ENCODE results near the gene GIMAP2.

Gene GIMAP2

GRCh38 chr7:150695654-150696053 lies 10.1 kb downstream of the GIMAP2 start:
- H3K27ac ChIP-seq (ENCODE audit: low read depth, low read length, poor library complexity, severe bottlenecking): no peak overlapping the region
- no peaks in the 10 kb centered on the region for H3K9me3 ChIP-seq (ENCODE audit: low read length)
- no peak overlapping the region for H3K4me2 ChIP-seq (ENCODE audit: low read length)
- H3K9me2 ChIP-seq (ENCODE audit: low read depth, low read length): no peaks in the 10 kb centered on the region
- no peak overlapping the region for H2AFZ ChIP-seq (ENCODE audit: low read length)
- no peaks in the 10 kb centered on the region for H4K20me1 ChIP-seq (ENCODE audit: insufficient read depth, low read length)
- no peaks in the 10 kb centered on the region for H3K79me2 ChIP-seq (ENCODE audit: insufficient read depth, low read length)
- H3K9ac ChIP-seq (ENCODE audit: low read length): no peak overlapping the region
- 0 out of 2 replicates have a peak, but pooled peaks cover 6% of the 10 kb centered on the region for H3K27me3 ChIP-seq (ENCODE audit: insufficient read depth, low read length)
- no peaks in the 10 kb centered on the region for H3K36me3 ChIP-seq (ENCODE audit: insufficient read depth, low read length)
- no peak for TF ChIP-seq CTCF (IDR thresholded peaks at IDR 0.05; ENCODE audit: low read length)
- TF ChIP-seq EZH2 (IDR thresholded peaks at IDR 0.05; ENCODE audit: borderline replicate concordance, low read length): no peak
- no peaks in the 10 kb centered on the region for H3K4me1 ChIP-seq (ENCODE audit: insufficient read depth, low read length, severe bottlenecking)
- no peaks in the 10 kb centered on the region for H3F3A ChIP-seq (ENCODE audit: insufficient read depth, low read length)
- no peak overlapping the region for H3K4me3 ChIP-seq (ENCODE audit: low read depth, low read length, poor library complexity, severe bottlenecking)

- H3K9me2 ChIP-seq (ENCODE audit: low read depth, low read length): no peaks in the 10 kb centered on the region
- no peak overlapping the region for H3K4me2 ChIP-seq (ENCODE audit: low read length)
- no peaks in the 10 kb centered on the region for H3K4me1 ChIP-seq (ENCODE audit: insufficient read depth, low read length, severe bottlenecking)
- H3K27ac ChIP-seq (ENCODE audit: low read depth, low read length, poor library complexity, severe bottlenecking): no peak overlapping the region
- no peaks in the 10 kb centered on the region for H3F3A ChIP-seq (ENCODE audit: insufficient read depth, low read length)
- TF ChIP-seq CTCF (IDR thresholded peaks at IDR 0.05; ENCODE audit: low read length) (no peak), EZH2 (IDR thresholded peaks at IDR 0.05; ENCODE audit: borderline replicate concordance, low read length) (no peak)
- H3K9me3 ChIP-seq (ENCODE audit: low read length): peaks cover 7% of the 10 kb centered on the region; the same call in 1 of the 2 replicates
- no peak overlapping the region for H3K4me3 ChIP-seq (ENCODE audit: low read depth, low read length, poor library complexity, severe bottlenecking)
- H2AFZ ChIP-seq (ENCODE audit: low read length): no peak overlapping the region
- no peaks in the 10 kb centered on the region for H3K36me3 ChIP-seq (ENCODE audit: insufficient read depth, low read length)
- no peaks in the 10 kb centered on the region for H3K79me2 ChIP-seq (ENCODE audit: insufficient read depth, low read length)
- H4K20me1 ChIP-seq (ENCODE audit: insufficient read depth, low read length): no peaks in the 10 kb centered on the region
- H3K9ac ChIP-seq (ENCODE audit: low read length): no peak overlapping the region
- no peaks in the 10 kb centered on the region for H3K27me3 ChIP-seq (ENCODE audit: insufficient read depth, low read length)
These were observed 17.7 kb downstream of the GIMAP2 start for GRCh38 chr7:150703209-150703608.

- H3K4me1 ChIP-seq (ENCODE audit: insufficient read depth, low read length, severe bottlenecking): no peaks in the 10 kb centered on the region
These were observed 29.8 kb downstream of the GIMAP2 start for GRCh38 chr7:150715293-150715692.

More at GRCh38 chr7:150715293-150715692, 29.8 kb downstream of the GIMAP2 start:
- H3K27ac ChIP-seq (ENCODE audit: low read depth, low read length, poor library complexity, severe bottlenecking): no peak overlapping the region
- H4K20me1 ChIP-seq (ENCODE audit: insufficient read depth, low read length): no peaks in the 10 kb centered on the region
- no peak overlapping the region for H3K4me2 ChIP-seq (ENCODE audit: low read length)
- H3K27me3 ChIP-seq (ENCODE audit: insufficient read depth, low read length): peaks cover 6% of the 10 kb centered on the region; the same call in 1 of the 2 replicates
- no peaks in the 10 kb centered on the region for H3K9me2 ChIP-seq (ENCODE audit: low read depth, low read length)
- H3K9ac ChIP-seq (ENCODE audit: low read length): no peak overlapping the region
- TF ChIP-seq EZH2 (IDR thresholded peaks at IDR 0.05; ENCODE audit: borderline replicate concordance, low read length) (no peak), CTCF (IDR thresholded peaks at IDR 0.05; ENCODE audit: low read length) (no peak)
- no peaks in the 10 kb centered on the region for H3K9me3 ChIP-seq (ENCODE audit: low read length)
- H3K79me2 ChIP-seq (ENCODE audit: insufficient read depth, low read length): no peaks in the 10 kb centered on the region
- no peaks in the 10 kb centered on the region for H3F3A ChIP-seq (ENCODE audit: insufficient read depth, low read length)
- no peaks in the 10 kb centered on the region for H3K36me3 ChIP-seq (ENCODE audit: insufficient read depth, low read length)
- H3K4me3 ChIP-seq (ENCODE audit: low read depth, low read length, poor library complexity, severe bottlenecking): no peak overlapping the region
- H2AFZ ChIP-seq (ENCODE audit: low read length): no peak overlapping the region

Data from OCI-LY1 (cell line).